AG09319 (cell line): ENCODE measurements around the gene FRMD6.

ENCODE experiments used
- DNase-seq: peaks from one replicate; pipeline ENCODE4 v3.0.0-alpha.2; 2010; ENCODE audit warnings: low read depth; ENCODE audit errors: extremely low read depth
- CTCF ChIP-seq: IDR thresholded peaks from 2 replicates; pipeline ENCODE4 v1.5.1; 2011; ENCODE audit warnings: low read depth, mild to moderate bottlenecking, inconsistent platforms, low read length, moderate library complexity

Gene FRMD6

GRCh38 chr14:51701951-51702350, 50.2 kb downstream of the FRMD6 start:
- DNase-seq, result no peak
- TF ChIP-seq CTCF, result no peak

DNA sequence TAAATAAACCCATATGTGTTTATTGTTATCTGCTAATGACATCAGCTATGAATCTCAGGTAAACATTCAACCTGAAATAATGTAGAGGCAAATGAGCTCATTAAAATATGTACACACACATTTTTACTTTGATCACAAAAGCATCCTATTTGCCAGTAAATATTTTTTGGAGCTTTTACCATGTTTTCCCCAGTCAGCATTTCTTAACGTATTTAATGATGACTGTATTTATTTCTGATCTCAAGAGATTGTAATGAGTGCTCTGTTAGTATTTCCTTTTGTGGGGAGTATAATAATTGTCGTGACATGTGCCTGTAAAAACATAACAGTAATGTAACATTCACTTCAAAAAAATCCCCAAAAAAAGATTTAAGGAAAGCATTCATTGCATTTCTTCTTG, 52.1 kb downstream of the FRMD6 start:
- DNase-seq, result no peak
- TF ChIP-seq CTCF, result no peak

- TF ChIP-seq CTCF, result no peak
- DNase-seq, result no peak
These were observed 52.8 kb downstream of the FRMD6 start for GRCh38 chr14:51704545-51704944.

DNA sequence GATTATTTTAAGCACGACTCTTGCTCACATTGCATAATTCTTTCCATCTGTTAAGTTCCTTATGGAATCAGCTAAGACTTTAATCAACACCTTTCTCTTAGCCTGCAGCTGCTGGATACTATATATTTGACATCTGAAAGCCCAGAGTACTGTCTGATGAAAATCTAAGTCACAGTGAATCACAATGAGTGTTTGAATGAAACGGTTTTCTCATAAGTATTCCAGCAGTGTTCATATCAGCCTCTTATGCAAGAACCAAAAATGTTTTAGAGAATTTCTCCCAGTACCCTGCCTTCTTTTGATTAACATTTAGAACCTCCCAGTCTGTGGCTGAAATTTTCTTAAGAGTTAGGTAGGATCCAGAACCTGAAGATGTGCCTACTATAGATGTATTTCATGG, 55.6 kb downstream of the FRMD6 start:
- TF ChIP-seq CTCF, result no peak
- DNase-seq, result no peak

DNA sequence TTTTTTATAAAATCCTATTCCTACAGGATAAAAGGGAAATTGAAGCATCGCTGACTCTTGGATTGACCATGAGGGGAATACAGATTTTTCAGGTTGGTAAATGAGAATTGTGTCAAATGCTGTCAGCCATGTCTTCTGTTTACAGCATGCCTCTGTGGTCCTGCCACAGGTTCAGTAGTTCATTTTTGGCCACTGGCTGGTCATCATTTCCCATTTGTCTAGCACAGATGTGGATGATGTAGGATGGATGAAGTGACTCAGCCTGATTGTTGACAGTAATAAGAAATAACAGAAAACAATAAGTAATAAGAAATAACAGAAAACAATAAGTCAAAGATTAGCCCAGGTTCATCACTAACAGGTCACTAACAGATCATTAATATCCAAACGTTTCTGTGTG, 59.8 kb downstream of the FRMD6 start:
- DNase-seq, result no peak
- TF ChIP-seq CTCF, result no peak

DNA sequence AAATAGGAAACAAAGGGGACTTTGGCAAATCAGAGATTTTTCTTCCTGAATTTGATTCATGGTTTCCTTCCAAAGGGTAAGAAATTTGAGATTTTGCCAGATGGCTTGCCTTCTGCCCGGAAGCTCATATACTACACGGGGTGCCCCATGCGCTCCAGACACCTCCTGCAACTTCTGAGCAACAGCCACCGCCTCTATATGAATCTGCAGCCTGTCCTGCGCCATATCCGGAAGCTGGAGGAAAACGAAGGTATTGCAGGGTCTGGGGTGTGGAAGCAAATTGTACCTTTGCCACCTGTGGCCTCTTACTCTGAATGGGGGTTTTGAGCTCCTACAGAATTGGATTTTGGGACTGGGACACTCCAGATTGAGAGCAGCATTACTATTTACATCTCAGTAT, 63.5 kb downstream of the FRMD6 start:
- TF ChIP-seq CTCF, result no peak
- DNase-seq, result no peak

- no peak for DNase-seq
- TF ChIP-seq CTCF, result no peak
These were observed 64.0 kb downstream of the FRMD6 start for GRCh38 chr14:51715742-51716141.
